ENCODE results near the gene ANKRD40. TPM values are rescaled to one million over a fixed set of nuclear protein-coding genes. Genes with fewer than 3 reads are reported as not detected.

The ANKRD40 gene
- total and polyA plus RNA-seq, 9 of the 15 experiments (the other 6 are each of a cell fraction or from before 2014, with no cell fraction given): 9.0 to 28.9 (median 27.7) TPM

GRCh38 chr17:50719144-50719923 is 11.6 kb upstream of the ANKRD40 start, which contains the start of gene LUC7L3 (continued):
- TF ChIP-seq PHTF2 (CRISPR knock-in tag; IDR thresholded peaks at IDR 0.05) (no peak), MCM2 (IDR thresholded peaks at IDR 0.05; ENCODE audit: low read depth) (no peak), CBFB (CRISPR knock-in tag; IDR thresholded peaks at IDR 0.05) (no peak), CEBPZ (IDR thresholded peaks at IDR 0.05; ENCODE audit: borderline replicate concordance, low read depth, low read length) (no peak), ZBTB33 (CRISPR knock-in tag; IDR thresholded peaks at IDR 0.05) (no peak; the same call in 1 of the 2 replicates), ZNF518B (CRISPR knock-in tag; IDR thresholded peaks at IDR 0.05) (no peak), ETS2 (tag; IDR thresholded peaks at IDR 0.05; ENCODE audit: borderline replicate concordance, poor library complexity, severe bottlenecking) (no peak), MAFF (IDR thresholded peaks at IDR 0.05; ENCODE audit: low read length) (no peak), ETV6 (IDR thresholded peaks at IDR 0.05; ENCODE audit: borderline replicate concordance in 1 of 2, low read depth in 2 of 2, low read length in 1 of 2) (no peak), ETV6 (CRISPR knock-in tag; IDR thresholded peaks at IDR 0.05; ENCODE audit: borderline replicate concordance) (peak; percentile 65; the same call in 1 of the 2 replicates), MAZ (CRISPR knock-in tag; conservative IDR thresholded peaks at IDR 0.05 in 1 of 2, IDR thresholded peaks at IDR 0.05 in 1 of 2) (peak; percentile 73 to 88; a peak in 2 of 4 replicates), HDAC2 (IDR thresholded peaks at IDR 0.05) (peak; percentile 32; the same call in 1 of the 2 replicates), STAT6 (CRISPR knock-in tag; IDR thresholded peaks at IDR 0.05) (0 out of 2 replicates have a peak, but pooled peaks have one; percentile 53), ZNF384 (IDR thresholded peaks at IDR 0.05; ENCODE audit: low read depth, low read length) (no peak), GTF2E2 (tag; IDR thresholded peaks at IDR 0.05) (peak; percentile 98)
